Measurements from ENCODE around the gene DGKZ.
A peak's percentile ranks its signal among the peaks of the same experiment; 100 is the strongest.

DGKZ gene

GRCh38 chr11:46345881-46346484, 1.3 kb upstream of the DGKZ start:
- DNase-seq: no peak

- DNase-seq: no peak
These were observed 511 bp downstream of the DGKZ start for GRCh38 chr11:46347637-46348311.

DNA sequence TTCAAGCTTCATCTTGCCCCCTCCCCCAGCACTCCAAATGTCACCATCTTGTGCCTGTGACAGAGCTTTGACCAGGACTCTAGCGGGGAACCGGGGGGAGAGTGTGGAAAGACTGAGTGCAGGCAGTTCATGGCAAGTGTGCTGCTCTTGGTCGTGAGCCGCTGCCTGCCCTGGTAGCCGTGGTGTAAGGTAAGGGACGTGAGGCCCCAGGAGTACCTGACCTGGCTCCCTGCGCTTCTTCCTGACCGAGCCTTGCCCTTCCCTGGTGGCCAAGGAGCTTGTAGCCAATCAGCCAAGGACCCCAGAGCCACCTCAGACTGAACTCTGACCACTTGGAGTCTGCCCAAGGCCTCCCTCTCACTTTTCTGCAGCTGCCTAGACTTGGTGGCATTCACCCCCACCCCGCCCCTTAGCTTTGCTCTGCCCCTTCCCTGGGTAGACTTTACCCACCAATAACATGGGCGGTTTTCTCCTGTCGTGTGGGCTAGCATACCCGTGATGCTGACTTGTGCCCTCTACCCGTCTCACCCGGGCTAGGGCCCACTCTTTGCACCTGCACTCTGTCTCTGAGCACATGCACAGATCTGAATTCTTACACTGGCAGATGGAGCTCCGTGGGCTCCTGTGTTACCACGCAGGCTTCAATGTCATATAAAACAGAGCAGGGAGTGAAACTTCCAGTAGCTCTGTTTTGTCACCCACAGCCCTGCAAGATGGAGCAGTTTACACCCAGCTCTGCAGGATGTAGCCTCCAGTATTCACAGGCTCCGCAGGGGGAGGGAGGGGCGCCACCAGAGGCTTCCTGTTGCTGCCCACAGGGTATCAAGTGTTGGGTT, 1.5 kb downstream of the DGKZ start:
- DNase-seq: no peak

DNA sequence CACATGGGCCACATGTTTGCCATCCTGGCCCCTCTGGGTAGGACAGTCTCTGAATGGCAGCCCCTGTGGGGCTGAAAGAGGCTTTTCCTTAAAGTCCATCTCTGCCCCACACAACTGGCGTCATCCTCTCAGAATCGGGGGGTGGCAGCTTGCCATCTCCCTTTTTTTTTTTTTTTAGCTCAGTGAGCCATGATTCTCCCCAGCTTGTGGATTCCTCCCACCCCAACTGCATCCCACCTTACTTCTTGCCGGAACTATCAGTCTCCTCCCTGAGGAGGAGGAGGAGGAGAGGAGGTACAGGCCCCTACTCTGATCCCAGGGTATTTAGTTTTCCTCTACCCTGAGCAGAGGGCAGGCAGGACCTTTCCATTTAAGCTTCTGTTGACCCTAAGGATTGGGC, 3.4 kb downstream of the DGKZ start:
- DNase-seq: no peak

DNA sequence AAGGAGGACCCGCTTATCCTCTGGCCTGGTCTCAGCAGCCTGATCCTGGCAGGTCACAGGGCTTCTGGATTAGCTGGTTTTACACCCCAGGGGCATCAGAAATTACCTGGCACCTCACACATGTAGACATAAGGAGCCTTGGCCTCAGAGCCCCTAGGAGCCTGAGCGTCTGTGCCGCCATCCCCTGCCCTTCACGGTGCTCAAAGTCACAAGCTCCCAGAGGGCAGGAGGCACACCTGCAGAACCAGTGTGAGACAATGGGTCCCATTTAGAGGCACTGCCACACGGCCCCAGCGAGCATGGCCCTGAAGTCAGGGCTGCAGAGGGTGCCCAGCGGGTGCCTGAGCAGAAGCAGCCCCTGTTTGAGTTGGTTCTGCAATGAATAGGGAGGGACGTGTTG, 3.9 kb downstream of the DGKZ start:
- no peak for DNase-seq

DNA sequence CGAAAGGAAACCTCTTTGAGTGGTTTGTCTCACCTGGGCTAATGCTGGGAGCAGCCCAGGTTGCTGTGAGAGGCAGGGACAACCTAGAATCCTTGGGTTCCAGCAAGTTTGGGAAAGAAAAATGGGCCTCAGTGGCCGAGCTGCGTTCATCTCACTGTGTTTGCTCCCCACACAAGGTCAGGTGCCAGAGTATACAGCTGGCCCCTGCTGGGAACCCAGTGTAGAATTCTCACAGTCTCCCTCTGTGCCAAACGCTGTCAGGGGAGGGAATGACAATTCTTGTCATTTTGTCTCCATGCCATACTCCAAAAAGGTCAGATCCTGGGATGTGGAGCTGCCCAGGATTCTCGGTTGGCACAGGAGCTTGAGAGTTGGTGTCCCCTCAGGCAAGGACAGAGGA, 4.3 kb downstream of the DGKZ start:
- no peak for DNase-seq

GRCh38 chr11:46352063-46352841, 5.0 kb downstream of the DGKZ start:
- peak; percentile 57 for DNase-seq

GRCh38 chr11:46353698-46354097, 6.4 kb downstream of the DGKZ start:
- DNase-seq: no peak

DNA sequence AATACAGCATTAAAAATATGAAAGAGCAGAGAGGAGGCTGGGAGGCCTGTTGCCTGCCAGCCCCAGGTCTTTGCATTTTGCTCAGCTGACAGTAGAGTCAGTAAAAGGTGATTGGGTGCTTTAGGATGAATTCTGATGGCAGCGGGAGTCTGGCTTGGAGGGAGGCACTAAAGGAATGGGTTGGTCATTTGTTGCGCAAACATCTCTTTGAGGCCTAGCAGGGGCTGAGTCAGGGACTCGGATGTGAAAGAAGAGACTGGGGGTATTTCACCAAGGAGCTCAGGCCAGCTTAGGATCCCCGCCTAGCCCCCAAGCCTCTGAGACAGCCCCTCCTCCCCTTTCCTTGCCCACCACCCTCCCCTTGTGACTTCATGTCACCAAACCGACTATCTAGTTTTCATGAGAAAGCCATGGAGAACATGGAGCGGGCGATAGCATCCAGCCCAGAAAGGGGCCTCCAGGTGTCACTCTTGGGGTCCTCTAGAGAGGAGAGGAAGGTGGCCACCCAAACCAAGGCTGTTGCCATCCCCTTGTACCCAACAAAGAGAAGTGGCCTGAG, 9.7 kb downstream of the DGKZ start:
- DNase-seq: no peak

DNA sequence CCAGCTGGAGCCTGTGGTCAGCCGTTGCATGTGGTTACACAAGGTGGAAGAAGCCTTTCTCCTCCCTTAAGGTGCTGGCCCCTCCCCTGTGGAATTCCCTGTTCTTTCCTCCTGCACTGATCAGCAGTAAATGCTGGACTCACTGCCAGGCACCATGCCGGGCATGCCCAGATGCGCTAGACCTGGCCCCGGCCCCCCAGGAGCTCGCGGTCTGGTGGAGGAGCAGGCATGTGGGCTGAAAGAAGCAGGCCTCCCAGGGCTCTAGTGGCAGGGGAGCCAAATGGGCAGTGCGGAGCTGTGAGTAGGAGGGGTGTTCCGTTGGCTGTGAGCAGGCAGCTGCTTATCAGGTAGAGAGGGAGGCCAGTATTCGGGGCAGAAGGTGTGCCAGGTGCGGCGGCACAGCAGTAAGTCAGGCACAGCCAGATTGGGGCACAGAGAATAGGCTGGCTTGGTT, 10.2 kb downstream of the DGKZ start:
- no peak for DNase-seq

DNA sequence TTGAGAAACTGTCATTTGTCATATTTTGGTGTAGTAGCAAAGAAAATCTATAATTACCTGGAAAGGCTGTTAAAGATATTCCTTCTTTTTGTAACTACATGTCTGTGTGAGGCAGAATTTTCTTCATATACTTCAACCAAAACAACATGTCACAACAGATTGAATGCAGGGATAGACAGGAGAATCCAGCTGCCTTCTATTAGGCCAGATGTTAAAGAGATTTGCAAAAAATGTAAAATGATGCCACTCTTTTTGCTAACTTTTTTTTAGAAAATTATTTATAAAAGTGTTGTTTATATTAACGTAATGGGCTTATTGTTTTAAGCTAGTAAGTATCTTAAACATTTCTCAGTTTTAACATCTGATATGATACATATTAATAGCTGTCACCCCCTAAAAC, 12.7 kb downstream of the DGKZ start:
- DNase-seq: no peak

DNA sequence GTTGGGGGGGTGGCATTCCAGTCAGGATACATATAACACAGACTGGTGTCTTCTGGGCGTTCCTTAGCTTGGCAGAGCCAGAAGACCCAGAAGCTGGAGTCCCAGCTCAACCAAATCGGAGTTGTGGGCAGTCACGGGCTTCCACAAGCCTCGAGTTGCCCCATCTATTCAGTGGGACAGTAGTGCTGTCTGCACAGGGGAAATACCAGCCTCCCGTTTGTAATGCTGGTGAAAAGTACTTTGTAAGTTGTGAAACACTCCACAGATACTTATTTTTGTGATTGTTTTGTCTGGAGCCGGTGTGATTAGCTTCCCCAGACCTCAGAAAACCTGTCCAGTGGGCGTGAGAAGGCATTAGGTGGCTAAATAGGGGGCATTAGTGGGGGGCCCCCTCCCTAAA, 13.6 kb downstream of the DGKZ start:
- no peak for DNase-seq

GRCh38 chr11:46361283-46362155, 14.3 kb downstream of the DGKZ start:
- peak; percentile 32 for DNase-seq

DNA sequence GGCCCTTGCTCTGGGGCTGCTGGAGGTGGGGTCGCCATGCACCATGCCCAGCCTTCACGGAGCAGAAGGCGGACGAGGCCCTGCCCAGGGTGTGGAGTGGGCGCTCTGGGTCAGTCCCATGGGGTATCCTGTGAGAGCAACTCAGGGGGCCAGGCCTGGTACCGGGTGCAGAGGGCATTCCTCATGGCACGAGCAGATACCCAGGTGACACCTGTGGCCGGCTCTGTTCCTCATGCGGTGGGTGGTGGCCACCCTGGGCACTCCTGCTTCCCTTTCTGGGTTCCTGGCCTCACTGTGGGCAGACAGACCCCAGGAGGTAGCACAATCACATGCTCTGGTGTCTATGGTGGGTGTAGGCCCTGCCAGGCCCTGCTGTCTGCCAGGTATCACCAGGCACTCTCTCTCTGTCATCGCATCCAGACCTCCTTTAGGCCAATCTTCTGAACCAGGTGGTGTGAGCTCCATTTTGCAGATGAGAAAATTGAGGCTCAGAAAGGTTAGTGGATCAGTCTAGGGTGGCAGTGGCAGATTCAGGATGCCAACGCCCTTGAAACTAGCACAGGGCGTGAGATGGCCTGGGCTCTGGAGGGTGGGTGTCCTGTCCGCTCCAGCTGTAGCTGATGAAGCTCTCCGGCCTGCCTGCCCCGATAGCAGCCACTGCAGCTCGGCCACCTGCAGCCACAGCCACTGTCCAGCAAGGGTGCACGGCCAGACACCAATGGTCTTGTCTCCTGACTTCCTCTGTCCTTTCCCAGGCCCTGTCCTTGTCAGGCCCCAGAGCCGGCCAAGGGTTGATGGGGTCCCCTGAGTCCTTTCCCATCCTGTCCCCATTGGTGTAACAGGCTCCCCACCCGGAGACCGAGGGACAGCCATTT, 15.1 kb downstream of the DGKZ start:
- no peak for DNase-seq

DNA sequence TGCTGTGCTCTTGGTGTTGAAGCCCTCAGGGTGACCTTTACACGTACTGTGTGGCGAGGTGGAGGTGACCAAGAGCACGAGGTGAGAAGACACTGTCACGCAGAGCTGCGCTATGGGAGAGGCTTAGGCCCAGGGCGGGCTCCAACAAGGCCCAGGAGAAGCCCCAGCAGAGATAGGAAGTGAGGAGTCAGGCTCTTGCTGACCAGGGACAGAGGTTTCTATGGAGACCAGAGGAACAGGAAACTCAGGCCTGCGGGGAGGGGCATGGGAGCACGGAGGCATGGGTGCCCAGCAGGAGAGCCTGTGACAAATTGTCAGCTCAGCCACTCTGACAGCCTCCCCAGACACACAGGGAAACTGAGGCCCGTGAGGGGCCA, 15.8 kb downstream of the DGKZ start:
- no peak for DNase-seq

GRCh38 chr11:46363455-46364005, 16.3 kb downstream of the DGKZ start:
- no peak for DNase-seq

DNA sequence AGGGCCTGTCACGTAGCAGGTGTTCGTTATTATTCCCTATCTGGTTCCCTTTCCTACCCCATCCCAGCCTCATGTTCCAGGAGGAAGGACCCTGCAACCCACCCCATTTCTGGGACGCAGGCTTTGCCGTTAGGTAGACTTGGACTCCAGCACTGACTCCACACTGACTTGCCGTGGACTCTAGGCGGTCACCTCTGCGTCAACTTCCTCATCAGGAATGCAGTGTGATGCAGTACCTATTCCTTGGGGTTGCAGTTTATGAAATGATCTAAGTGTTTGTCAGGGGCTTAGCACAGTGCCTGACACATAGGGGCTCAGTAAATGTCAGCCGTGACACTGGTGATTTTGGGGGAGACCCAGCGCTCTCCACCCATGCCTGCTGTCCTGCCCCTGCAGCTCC, 16.8 kb downstream of the DGKZ start:
- DNase-seq: no peak

DNA sequence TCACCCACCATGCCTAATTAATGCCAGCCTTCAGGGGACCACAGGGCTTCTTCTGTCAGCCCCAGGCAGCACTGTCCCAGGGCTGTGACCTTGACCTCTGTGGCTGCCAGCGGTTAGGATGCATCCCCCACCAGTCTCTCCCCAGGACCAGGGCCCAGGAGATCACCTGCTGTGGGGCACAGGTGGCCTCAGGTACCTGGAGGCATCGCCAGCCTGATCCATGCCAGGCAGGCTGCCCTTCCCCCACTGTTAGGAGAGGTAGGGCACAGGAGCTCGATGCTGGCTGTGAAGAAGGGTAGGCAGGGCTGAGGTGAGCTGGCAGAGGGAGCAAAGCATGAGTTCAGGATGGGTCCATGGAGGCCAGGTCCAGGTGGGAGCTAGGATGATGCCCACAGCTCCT, 17.5 kb downstream of the DGKZ start:
- DNase-seq: no peak

DNA sequence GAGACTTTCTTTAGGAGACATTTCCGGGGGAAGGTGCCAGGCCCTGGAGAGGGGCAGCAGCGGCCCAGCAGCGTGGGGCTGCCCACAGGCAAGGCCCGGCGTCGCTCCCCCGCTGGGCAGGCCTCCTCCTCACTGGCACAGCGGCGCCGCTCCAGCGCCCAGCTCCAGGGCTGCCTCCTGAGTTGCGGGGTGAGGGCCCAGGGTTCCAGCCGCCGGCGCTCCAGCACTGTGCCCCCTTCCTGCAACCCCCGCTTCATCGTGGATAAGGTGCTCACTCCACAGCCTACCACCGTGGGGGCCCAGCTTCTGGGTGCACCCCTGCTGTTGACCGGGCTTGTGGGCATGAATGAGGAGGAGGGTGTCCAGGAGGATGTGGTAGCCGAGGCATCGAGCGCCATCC, 19.0 kb downstream of the DGKZ start:
- no peak for DNase-seq

- no peak for DNase-seq
These were observed 19.4 kb downstream of the DGKZ start for GRCh38 chr11:46366661-46367161.
